Ascending aorta (tissue), 2 donors: ENCODE results near the gene FBXO21. TPM values are rescaled to one million over a fixed set of nuclear protein-coding genes. Genes with fewer than 3 reads are reported as not detected.

Experiments
- DNase-seq, 2 donors: peaks; one replicate each; pipeline ENCODE4 v3.0.0-alpha.2; 2019; ENCODE audit warnings: low spot score in 2 of 2
- H3K27ac ChIP-seq, 2 donors: fragments of 200-600 bp; sonication (generic); one replicate each; pipeline ENCODE4 v1.5.1; 2016 to 2017; ENCODE audit warnings: mild to moderate bottlenecking in 1 of 2
- H3K27me3 ChIP-seq: fragments of 200-600 bp; sonication (generic); one replicate; pipeline ENCODE4 v1.5.1; 2017
- H3K36me3 ChIP-seq, 2 donors: fragments of 200-600 bp; sonication (generic); one replicate each; pipeline ENCODE4 v1.5.1; 2016
- H3K4me1 ChIP-seq, 2 donors: fragments of 200-600 bp; sonication (generic); one replicate each; pipeline ENCODE4 v1.5.1; 2016 to 2017; ENCODE audit warnings: mild to moderate bottlenecking in 1 of 2
- H3K4me3 ChIP-seq, 2 donors: fragments of 200-600 bp; sonication (generic); one replicate each; pipeline ENCODE4 v1.5.1; 2016 to 2017; ENCODE audit warnings: mild to moderate bottlenecking in 1 of 2
- H3K9me3 ChIP-seq, 2 donors: fragments of 200-600 bp; sonication (generic); one replicate each; pipeline ENCODE4 v1.5.1; 2016
- CTCF ChIP-seq, 3 experiments: fragments of 200-600 bp in 2 of 3; fragments of 450-650 bp in 1 of 3; sonication (generic) in 2 of 3; IDR thresholded peaks; one replicate each; pipeline ENCODE4 v1.5.1; 2016 to 2019; ENCODE audit warnings: antibody characterized with exemption in 3 of 3, mild to moderate bottlenecking in 1 of 3, moderate library complexity in 1 of 3
- intact Hi-C: fragments of 100-400 bp; cut with DNase I; formaldehyde crosslinking; loops from one replicate; pipeline ENCODE4 v1.15.1; 2023
- total RNA-seq: library from RNA; depleted of rRNA; stranded (reverse); fragments of >200 nt; gene quantifications from one replicate; pipeline ENCODE4 v1.1.0, GENCODE V29; 2016

Gene FBXO21
- total RNA-seq, 1 donor from 2014 or later: 35.9 TPM

- intact Hi-C loops: no loop called here
- Histone ChIP-seq H3K36me3 (peaks cover 29 to 34% of the 10 kb centered on the region in 2 donors), H3K27me3 (no peaks in the 10 kb centered on the region)
Measured at GRCh38 chr12:117145597-117146154, 44.6 kb downstream of the FBXO21 start.

GRCh38 chr12:117144599-117144998 is 45.7 kb downstream of the FBXO21 start:
- DNase-seq: no peak
- no peak for TF ChIP-seq CTCF (IDR thresholded peaks at IDR 0.05)
- no peaks in the 10 kb centered on the region for H3K9me3 ChIP-seq
- H3K4me1 ChIP-seq: no peaks in the 10 kb centered on the region
- intact Hi-C loops: no loop called here
- peaks cover 26 to 27% of the 10 kb centered on the region in 2 donors for H3K36me3 ChIP-seq
- H3K27ac ChIP-seq: no peak overlapping the region
- H3K27me3 ChIP-seq: no peaks in the 10 kb centered on the region
- H3K4me3 ChIP-seq: no peak overlapping the region

More at GRCh38 chr12:117145597-117146154, 44.6 kb downstream of the FBXO21 start:
- DNase-seq: no peak
- Histone ChIP-seq H3K9me3 (no peaks in the 10 kb centered on the region), H3K27ac (no peak overlapping the region), H3K4me3 (no peak overlapping the region), H3K4me1 (no peaks in the 10 kb centered on the region)
- TF ChIP-seq CTCF (IDR thresholded peaks at IDR 0.05): no peak

GRCh38 chr12:117143008-117143532 is 47.2 kb downstream of the FBXO21 start:
- H3K4me1 ChIP-seq: no peaks in the 10 kb centered on the region
- peaks cover 17 to 23% of the 10 kb centered on the region in 2 donors for H3K36me3 ChIP-seq
- intact Hi-C loops: no loop called here
- no peaks in the 10 kb centered on the region for H3K27me3 ChIP-seq
- no peak for TF ChIP-seq CTCF (IDR thresholded peaks at IDR 0.05)
- no peak for DNase-seq
- no peaks in the 10 kb centered on the region for H3K9me3 ChIP-seq
- H3K4me3 ChIP-seq: no peak overlapping the region
- no peak overlapping the region for H3K27ac ChIP-seq

GRCh38 chr12:117142094-117142493 is 48.2 kb downstream of the FBXO21 start:
- intact Hi-C loops: no loop called here
- H3K9me3 ChIP-seq: no peaks in the 10 kb centered on the region
- DNase-seq: no peak
- TF ChIP-seq CTCF (IDR thresholded peaks at IDR 0.05): no peak
- peaks cover 14 to 23% of the 10 kb centered on the region in 2 donors for H3K36me3 ChIP-seq
- H3K4me1 ChIP-seq: no peaks in the 10 kb centered on the region
- H3K27ac ChIP-seq: no peak overlapping the region
- H3K27me3 ChIP-seq: no peaks in the 10 kb centered on the region
- H3K4me3 ChIP-seq: no peak overlapping the region

- H3K4me1 ChIP-seq: no peaks in the 10 kb centered on the region
- no peak overlapping the region for H3K4me3 ChIP-seq
- no peaks in the 10 kb centered on the region for H3K9me3 ChIP-seq
- H3K36me3 ChIP-seq: peaks cover 14 to 21% of the 10 kb centered on the region in 2 donors
- DNase-seq: no peak
- no peak overlapping the region for H3K27ac ChIP-seq
- no peaks in the 10 kb centered on the region for H3K27me3 ChIP-seq
- no peak for TF ChIP-seq CTCF (IDR thresholded peaks at IDR 0.05)
- intact Hi-C loops: no loop called here
Measured at GRCh38 chr12:117141097-117141898, 49.0 kb downstream of the FBXO21 start.
